ENCODE data around the gene SMYD3.

- TF ChIP-seq CTCF (IDR thresholded peaks at IDR 0.05; ENCODE audit: insufficient read depth, low read length, poor library complexity, severe bottlenecking) (no peak), EZH2phosphoT487 (conservative IDR thresholded peaks at IDR 0.05; ENCODE audit: low read length) (no peak)
Observed at GRCh38 chr1:246271516-246271915, 235.6 kb downstream of the SMYD3 start.
